Measurements from ENCODE around the gene APIP. TPM values are rescaled to one million over a fixed set of nuclear protein-coding genes. Genes with fewer than 3 reads are reported as not detected.

The APIP gene
- total and polyA plus RNA-seq, 2 donors from 2014 or later: 26.5 to 53.6 TPM

- no peak for DNase-seq
- FAIRE-seq: no peak
- H3K27ac ChIP-seq (ENCODE audit: low read depth in 2 of 2, low read length in 2 of 2): no peak overlapping the region
Measured at GRCh38 chr11:34909955-34910354, 6.2 kb downstream of the APIP start.

GRCh38 chr11:34909415-34909814, 6.8 kb downstream of the APIP start:
- H3K9ac ChIP-seq (ENCODE audit: low read length in 3 of 3): no peak overlapping the region
- no peaks in the 10 kb centered on the region for H3K27me3 ChIP-seq (ENCODE audit: control insufficient read depth, insufficient read depth, low read length)
- DNase-seq (no peak), FAIRE-seq (no peak)
- no peaks in the 10 kb centered on the region for H3K36me3 ChIP-seq (ENCODE audit: control insufficient read depth in 2 of 3, insufficient read depth in 3 of 3, low read length in 3 of 3)
- no peak overlapping the region for H3K4me3 ChIP-seq (ENCODE audit: low read length in 3 of 3)
- H3K9me3 ChIP-seq (ENCODE audit: control insufficient read depth in 2 of 3, insufficient read depth in 1 of 3, low read length in 3 of 3): no peaks in the 10 kb centered on the region
- intact Hi-C loops (cut with DNase I): no loop called here
- no peaks in the 10 kb centered on the region for H3K4me1 ChIP-seq (ENCODE audit: control insufficient read depth in 2 of 3, insufficient read depth in 2 of 3, low read depth in 1 of 3, low read length in 3 of 3)
- no peak overlapping the region for H3K27ac ChIP-seq (ENCODE audit: low read depth in 2 of 2, low read length in 2 of 2)
- no peak for TF ChIP-seq CTCF (IDR thresholded peaks at IDR 0.05; ENCODE audit: borderline replicate concordance, extremely low read depth, insufficient read depth)

More at GRCh38 chr11:34909955-34910354, 6.2 kb downstream of the APIP start:
- Histone ChIP-seq H3K4me3 (ENCODE audit: low read length in 3 of 3) (no peak overlapping the region), H3K36me3 (ENCODE audit: control insufficient read depth in 2 of 3, insufficient read depth in 3 of 3, low read length in 3 of 3) (no peaks in the 10 kb centered on the region), H3K27me3 (ENCODE audit: control insufficient read depth, insufficient read depth, low read length) (no peaks in the 10 kb centered on the region), H3K9me3 (ENCODE audit: control insufficient read depth in 2 of 3, insufficient read depth in 1 of 3, low read length in 3 of 3) (no peaks in the 10 kb centered on the region), H3K9ac (ENCODE audit: low read length in 3 of 3) (no peak overlapping the region), H3K4me1 (ENCODE audit: control insufficient read depth in 2 of 3, insufficient read depth in 2 of 3, low read depth in 1 of 3, low read length in 3 of 3) (no peaks in the 10 kb centered on the region)
- no peak for TF ChIP-seq CTCF (IDR thresholded peaks at IDR 0.05; ENCODE audit: borderline replicate concordance, extremely low read depth, insufficient read depth)
- intact Hi-C loops (cut with DNase I): no loop called here

- intact Hi-C loops (cut with DNase I): no loop called here
- Histone ChIP-seq H3K4me3 (ENCODE audit: low read length in 3 of 3) (no peak overlapping the region), H3K27me3 (ENCODE audit: control insufficient read depth, insufficient read depth, low read length) (no peaks in the 10 kb centered on the region), H3K27ac (ENCODE audit: low read depth in 2 of 2, low read length in 2 of 2) (no peak overlapping the region), H3K9ac (ENCODE audit: low read length in 3 of 3) (no peak overlapping the region), H3K4me1 (ENCODE audit: control insufficient read depth in 2 of 3, insufficient read depth in 2 of 3, low read depth in 1 of 3, low read length in 3 of 3) (no peaks in the 10 kb centered on the region), H3K9me3 (ENCODE audit: control insufficient read depth in 2 of 3, insufficient read depth in 1 of 3, low read length in 3 of 3) (no peaks in the 10 kb centered on the region), H3K36me3 (ENCODE audit: control insufficient read depth in 2 of 3, insufficient read depth in 3 of 3, low read length in 3 of 3) (no peaks in the 10 kb centered on the region)
- TF ChIP-seq CTCF (IDR thresholded peaks at IDR 0.05; ENCODE audit: borderline replicate concordance, extremely low read depth, insufficient read depth): no peak
- FAIRE-seq (no peak), DNase-seq (no peak)
Measured at GRCh38 chr11:34907934-34908593, 8.1 kb downstream of the APIP start.

- DNase-seq (no peak), FAIRE-seq (no peak)
- no peak for TF ChIP-seq CTCF (IDR thresholded peaks at IDR 0.05; ENCODE audit: borderline replicate concordance, extremely low read depth, insufficient read depth)
- Histone ChIP-seq H3K9me3 (ENCODE audit: control insufficient read depth in 2 of 3, insufficient read depth in 1 of 3, low read length in 3 of 3) (peaks cover 0 to 5% (median 0%) of the 10 kb centered on the region in 3 donors), H3K9ac (ENCODE audit: low read length in 3 of 3) (no peak overlapping the region), H3K27me3 (ENCODE audit: control insufficient read depth, insufficient read depth, low read length) (no peaks in the 10 kb centered on the region), H3K36me3 (ENCODE audit: control insufficient read depth in 2 of 3, insufficient read depth in 3 of 3, low read length in 3 of 3) (no peaks in the 10 kb centered on the region), H3K4me1 (ENCODE audit: control insufficient read depth in 2 of 3, insufficient read depth in 2 of 3, low read depth in 1 of 3, low read length in 3 of 3) (no peaks in the 10 kb centered on the region), H3K27ac (ENCODE audit: low read depth in 2 of 2, low read length in 2 of 2) (no peak overlapping the region), H3K4me3 (ENCODE audit: low read length in 3 of 3) (no peak overlapping the region)
- intact Hi-C loops (cut with DNase I): no loop called here
Measured at GRCh38 chr11:34905666-34906065, 10.5 kb downstream of the APIP start.
